ENCODE data around the gene CLCN6. TPM values are rescaled to one million over a fixed set of nuclear protein-coding genes. Genes with fewer than 3 reads are reported as not detected.

The CLCN6 gene
- total RNA-seq, 2 donors from 2014 or later: 7.0 to 23.7 TPM

DNA sequence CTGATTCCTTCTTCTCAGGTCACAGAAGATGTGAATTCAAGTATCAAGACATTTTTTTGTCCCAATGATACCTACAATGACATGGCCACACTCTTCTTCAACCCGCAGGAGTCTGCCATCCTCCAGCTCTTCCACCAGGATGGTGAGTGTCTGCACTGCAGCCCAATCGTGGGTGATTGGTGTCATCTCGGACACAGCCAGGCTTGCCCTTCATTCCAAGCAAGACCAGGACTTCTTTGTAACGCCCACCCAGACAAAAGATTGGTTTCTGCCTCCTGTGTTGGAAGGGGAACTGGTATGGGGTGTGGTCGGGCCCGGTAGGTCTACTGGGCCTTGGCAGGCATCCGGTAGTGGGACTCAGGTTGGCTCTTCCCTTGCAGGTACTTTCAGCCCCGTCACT lies 27.5 kb downstream of the CLCN6 start:
- H3K27ac ChIP-seq: no peak overlapping the region
- no peak for ATAC-seq
- intact Hi-C loops (cut with DNase I): loop anchor here (10.0 kb wide), 1 partner anchor 131 kb away; no protein-coding TSS in a partner anchor

DNA sequence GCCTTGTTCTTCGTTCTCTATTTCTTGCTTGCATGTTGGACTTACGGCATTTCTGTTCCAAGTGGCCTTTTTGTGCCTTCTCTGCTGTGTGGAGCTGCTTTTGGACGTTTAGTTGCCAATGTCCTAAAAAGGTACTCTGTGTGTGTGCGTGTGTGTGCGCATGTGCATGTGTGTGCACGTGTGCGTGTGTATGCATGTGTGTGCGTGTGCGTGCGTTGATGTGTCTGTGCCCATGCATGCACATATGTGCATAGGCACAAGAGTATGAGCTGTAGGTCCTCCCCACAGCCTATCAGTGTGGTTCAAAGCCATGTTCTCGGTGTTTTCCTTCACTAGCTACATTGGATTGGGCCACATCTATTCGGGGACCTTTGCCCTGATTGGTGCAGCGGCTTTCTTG lies 27.9 kb downstream of the CLCN6 start:
- Histone ChIP-seq H3K9me3 (no peaks in the 10 kb centered on the region), H3K27ac (no peak overlapping the region), H3K4me1 (no peaks in the 10 kb centered on the region), H3K4me3 (no peak overlapping the region), H3K27me3 (no peaks in the 10 kb centered on the region), H3K36me3 (replicated peaks in 1 of 2; ENCODE audit: insufficient read depth in 1 of 2, low read depth in 2 of 2) (peaks cover 6 to 38% of the 10 kb centered on the region in 2 donors)
- DNase-seq (no peak), ATAC-seq (no peak)
- intact Hi-C loops (cut with DNase I): loop anchor here (10.0 kb wide), 1 partner anchor 131 kb away; no protein-coding TSS in a partner anchor
- TF ChIP-seq, protein P1, sequence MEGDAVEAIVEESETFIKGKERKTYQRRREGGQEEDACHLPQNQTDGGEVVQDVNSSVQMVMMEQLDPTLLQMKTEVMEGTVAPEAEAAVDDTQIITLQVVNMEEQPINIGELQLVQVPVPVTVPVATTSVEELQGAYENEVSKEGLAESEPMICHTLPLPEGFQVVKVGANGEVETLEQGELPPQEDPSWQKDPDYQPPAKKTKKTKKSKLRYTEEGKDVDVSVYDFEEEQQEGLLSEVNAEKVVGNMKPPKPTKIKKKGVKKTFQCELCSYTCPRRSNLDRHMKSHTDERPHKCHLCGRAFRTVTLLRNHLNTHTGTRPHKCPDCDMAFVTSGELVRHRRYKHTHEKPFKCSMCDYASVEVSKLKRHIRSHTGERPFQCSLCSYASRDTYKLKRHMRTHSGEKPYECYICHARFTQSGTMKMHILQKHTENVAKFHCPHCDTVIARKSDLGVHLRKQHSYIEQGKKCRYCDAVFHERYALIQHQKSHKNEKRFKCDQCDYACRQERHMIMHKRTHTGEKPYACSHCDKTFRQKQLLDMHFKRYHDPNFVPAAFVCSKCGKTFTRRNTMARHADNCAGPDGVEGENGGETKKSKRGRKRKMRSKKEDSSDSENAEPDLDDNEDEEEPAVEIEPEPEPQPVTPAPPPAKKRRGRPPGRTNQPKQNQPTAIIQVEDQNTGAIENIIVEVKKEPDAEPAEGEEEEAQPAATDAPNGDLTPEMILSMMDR (IDR thresholded peaks at IDR 0.05): no peak
- TF ChIP-seq POLR2A (IDR thresholded peaks at IDR 0.05): no peak
- 92 to 94% methylated on average over 13 of the region's 13 CpGs for WGBS, 2 donors

More for the DNA sequence above, 27.5 kb downstream of the CLCN6 start:
- H3K4me3 ChIP-seq: no peak overlapping the region
- H3K9me3 ChIP-seq: no peaks in the 10 kb centered on the region
- TF ChIP-seq, protein P1 (IDR thresholded peaks at IDR 0.05): no peak
- TF ChIP-seq POLR2A (IDR thresholded peaks at IDR 0.05): no peak
- no peaks in the 10 kb centered on the region for H3K4me1 ChIP-seq
- DNase-seq: no peak
- H3K36me3 ChIP-seq (replicated peaks in 1 of 2; ENCODE audit: insufficient read depth in 1 of 2, low read depth in 2 of 2): peaks cover 6 to 40% of the 10 kb centered on the region in 2 donors
- 88 to 94% methylated on average over 8 of the region's 8 CpGs for WGBS, 2 donors
- H3K27me3 ChIP-seq: no peaks in the 10 kb centered on the region

DNA sequence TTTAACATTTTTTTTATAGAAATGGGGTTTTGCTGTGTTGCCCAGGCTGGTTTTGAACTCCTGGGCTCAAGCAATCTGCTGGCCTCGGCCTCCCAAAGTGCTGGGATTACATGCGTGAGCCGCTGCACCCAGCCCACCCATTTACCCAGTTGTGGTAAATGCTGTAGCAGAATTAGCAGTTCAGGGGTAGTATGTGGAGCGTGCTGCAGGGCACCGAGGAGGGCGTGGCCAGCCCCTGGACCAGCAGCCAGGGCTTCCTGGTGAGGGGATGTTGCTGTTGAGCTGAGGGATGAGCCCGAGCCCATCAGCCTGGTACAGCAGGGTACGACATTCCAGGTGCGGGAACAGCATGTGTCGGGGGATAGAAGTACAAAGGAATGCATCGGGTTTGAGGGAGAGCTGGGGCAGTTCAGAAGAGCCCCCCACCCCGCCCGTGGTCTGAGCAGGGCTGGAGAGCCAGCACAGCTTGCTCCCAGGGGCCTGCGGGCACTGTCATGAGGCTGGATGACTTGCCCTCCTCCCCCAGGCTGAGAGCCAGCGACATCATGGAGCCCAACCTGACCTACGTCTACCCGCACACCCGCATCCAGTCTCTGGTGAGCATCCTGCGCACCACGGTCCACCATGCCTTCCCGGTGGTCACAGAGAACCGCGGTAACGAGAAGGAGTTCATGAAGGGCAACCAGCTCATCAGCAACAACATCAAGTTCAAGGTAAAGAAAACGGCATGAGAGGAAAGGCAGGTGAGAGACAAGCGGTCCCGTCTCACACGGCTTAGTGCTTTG lies 29.6 kb downstream of the CLCN6 start:
- DNase-seq: no peak
- Histone ChIP-seq H3K4me1 (no peaks in the 10 kb centered on the region), H3K9me3 (no peaks in the 10 kb centered on the region), H3K36me3 (replicated peaks in 1 of 2; ENCODE audit: insufficient read depth in 1 of 2, low read depth in 2 of 2) (peaks cover 8 to 31% of the 10 kb centered on the region in 2 donors), H3K27me3 (no peaks in the 10 kb centered on the region), H3K27ac (no peak overlapping the region), H3K4me3 (no peak overlapping the region)
- TF ChIP-seq, protein P1 (IDR thresholded peaks at IDR 0.05): no peak
- no peak for TF ChIP-seq POLR2A (IDR thresholded peaks at IDR 0.05)
- WGBS, 2 donors: 90 to 95% methylated on average over 25 to 27 of the region's 28 CpGs
- no peak for ATAC-seq
- intact Hi-C loops (cut with DNase I): loop anchor here (5.0 to 10.0 kb wide), 2 partner anchors 57 to 129 kb away; no protein-coding TSS in a partner anchor

DNA sequence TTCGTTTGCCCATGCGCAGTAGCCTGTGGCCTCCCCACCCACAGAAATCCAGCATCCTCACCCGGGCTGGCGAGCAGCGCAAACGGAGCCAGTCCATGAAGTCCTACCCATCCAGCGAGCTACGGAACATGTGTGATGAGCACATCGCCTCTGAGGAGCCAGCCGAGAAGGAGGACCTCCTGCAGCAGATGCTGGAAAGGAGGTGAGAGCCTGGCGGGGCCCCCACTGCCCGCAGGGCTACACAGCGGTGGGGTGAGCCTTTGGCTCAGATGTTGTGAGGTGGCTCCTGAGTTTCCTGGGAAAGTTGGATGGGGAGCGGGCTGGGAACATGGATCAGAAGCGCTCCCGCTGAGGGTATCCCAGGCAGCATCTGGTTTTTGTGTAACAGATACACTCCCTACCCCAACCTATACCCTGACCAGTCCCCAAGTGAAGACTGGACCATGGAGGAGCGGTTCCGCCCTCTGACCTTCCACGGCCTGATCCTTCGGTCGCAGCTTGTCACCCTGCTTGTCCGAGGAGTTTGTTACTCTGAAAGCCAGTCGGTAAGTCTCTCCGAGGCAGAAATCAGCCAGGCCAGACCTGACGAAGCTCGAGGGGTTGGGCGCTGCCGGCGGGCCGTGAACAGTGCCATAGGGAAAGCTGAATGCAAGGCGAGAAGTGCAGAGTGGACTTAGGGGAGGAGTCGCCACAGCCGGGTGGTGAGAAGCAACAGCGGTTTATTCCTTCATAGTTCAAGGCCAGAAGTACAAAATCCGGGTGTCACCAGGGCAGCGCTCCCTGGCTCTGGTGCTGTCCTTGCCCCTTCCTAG lies 31.2 kb downstream of the CLCN6 start:
- intact Hi-C loops (cut with DNase I): loop anchor here (5.0 to 10.0 kb wide), 2 partner anchors 55 to 128 kb away; no protein-coding TSS in a partner anchor
- peaks cover 11 to 40% of the 10 kb centered on the region in 2 donors for H3K36me3 ChIP-seq (replicated peaks in 1 of 2; ENCODE audit: insufficient read depth in 1 of 2, low read depth in 2 of 2)

More for the DNA sequence above, 31.2 kb downstream of the CLCN6 start:
- no peaks in the 10 kb centered on the region for H3K9me3 ChIP-seq
- no peak for TF ChIP-seq POLR2A (IDR thresholded peaks at IDR 0.05)
- TF ChIP-seq, protein P1 (IDR thresholded peaks at IDR 0.05): no peak
- no peak overlapping the region for H3K4me3 ChIP-seq
- no peak overlapping the region for H3K27ac ChIP-seq
- DNase-seq (no peak), ATAC-seq (no peak)
- no peaks in the 10 kb centered on the region for H3K4me1 ChIP-seq
- no peaks in the 10 kb centered on the region for H3K27me3 ChIP-seq
- 86 to 88% methylated on average over 27 to 35 of the region's 36 CpGs for WGBS, 2 donors

All from body of pancreas (tissue), 4 donors.